Skeletal muscle satellite cell (primary cell): Measurements from ENCODE around the gene REPS2.

Experiments used
- H3K27me3 ChIP-seq: 2 replicates; pipeline ENCODE4 v1.7.0; 2013; ENCODE audit warnings: low read length; ENCODE audit not compliant: control insufficient read depth, insufficient read depth
- H3K36me3 ChIP-seq: 2 replicates; pipeline ENCODE4 v1.7.0; 2013; ENCODE audit warnings: mild to moderate bottlenecking, control low read depth, low read length; ENCODE audit not compliant: insufficient read depth
- H3K4me1 ChIP-seq: 2 replicates; pipeline ENCODE4 v1.7.0; 2013; ENCODE audit warnings: low read length; ENCODE audit not compliant: control insufficient read depth, insufficient read depth
- H3K4me2 ChIP-seq: 2 replicates; pipeline ENCODE4 v1.7.0; 2013; ENCODE audit warnings: mild to moderate bottlenecking, low read length
- H3K4me3 ChIP-seq: 2 replicates; pipeline ENCODE4 v1.7.0; 2013; ENCODE audit warnings: low read length
- H3K9ac ChIP-seq: 2 replicates; pipeline ENCODE4 v1.7.0; 2013; ENCODE audit warnings: mild to moderate bottlenecking, low read depth, low read length, moderate library complexity
- H3K9me3 ChIP-seq: replicated peaks from 2 replicates; pipeline ENCODE4 v1.7.0; 2013; ENCODE audit warnings: mild to moderate bottlenecking, control low read depth, low read length

Gene REPS2

GRCh38 chrX:16986169-16986568 lies 39.7 kb downstream of the REPS2 start:
- H3K9ac ChIP-seq = no peak overlapping the region
- no peaks in the 10 kb centered on the region for H3K4me1 ChIP-seq
- no peaks in the 10 kb centered on the region for H3K9me3 ChIP-seq
- H3K36me3 ChIP-seq = no peaks in the 10 kb centered on the region
- no peak overlapping the region for H3K4me2 ChIP-seq
- no peak overlapping the region for H3K4me3 ChIP-seq
- H3K27me3 ChIP-seq = peaks cover 15% of the 10 kb centered on the region

- no peaks in the 10 kb centered on the region for H3K4me1 ChIP-seq
- H3K9me3 ChIP-seq = no peaks in the 10 kb centered on the region
- peaks cover 27% of the 10 kb centered on the region for H3K27me3 ChIP-seq
- H3K9ac ChIP-seq = no peak overlapping the region
- H3K36me3 ChIP-seq = no peaks in the 10 kb centered on the region
- H3K4me2 ChIP-seq = no peak overlapping the region
- H3K4me3 ChIP-seq = no peak overlapping the region
Observed at GRCh38 chrX:16989750-16990149, 43.3 kb downstream of the REPS2 start.

- Histone ChIP-seq H3K27me3 (peaks cover 34% of the 10 kb centered on the region), H3K4me2 (no peak overlapping the region)
Observed at GRCh38 chrX:16990839-16991238, 44.4 kb downstream of the REPS2 start.

GRCh38 chrX:16992445-16992844 lies 46.0 kb downstream of the REPS2 start:
- Histone ChIP-seq H3K9ac (no peak overlapping the region), H3K4me1 (no peaks in the 10 kb centered on the region), H3K4me2 (no peak overlapping the region), H3K4me3 (no peak overlapping the region), H3K27me3 (peaks cover 48% of the 10 kb centered on the region), H3K36me3 (no peaks in the 10 kb centered on the region), H3K9me3 (no peaks in the 10 kb centered on the region)

More at GRCh38 chrX:16990839-16991238, 44.4 kb downstream of the REPS2 start:
- Histone ChIP-seq H3K4me1 (no peaks in the 10 kb centered on the region), H3K9ac (no peak overlapping the region), H3K4me3 (no peak overlapping the region), H3K36me3 (no peaks in the 10 kb centered on the region), H3K9me3 (no peaks in the 10 kb centered on the region)

GRCh38 chrX:16992951-16993350 lies 46.5 kb downstream of the REPS2 start:
- H3K36me3 ChIP-seq = no peaks in the 10 kb centered on the region
- no peak overlapping the region for H3K4me2 ChIP-seq
- peaks cover 48% of the 10 kb centered on the region for H3K27me3 ChIP-seq
- H3K9ac ChIP-seq = no peak overlapping the region
- H3K4me1 ChIP-seq = no peaks in the 10 kb centered on the region
- no peaks in the 10 kb centered on the region for H3K9me3 ChIP-seq
- no peak overlapping the region for H3K4me3 ChIP-seq

GRCh38 chrX:16993791-16994318 lies 47.4 kb downstream of the REPS2 start:
- no peak overlapping the region for H3K4me3 ChIP-seq
- H3K4me2 ChIP-seq = no peak overlapping the region
- no peaks in the 10 kb centered on the region for H3K4me1 ChIP-seq
- no peaks in the 10 kb centered on the region for H3K36me3 ChIP-seq
- H3K27me3 ChIP-seq = peaks cover 54% of the 10 kb centered on the region
- no peaks in the 10 kb centered on the region for H3K9me3 ChIP-seq
- H3K9ac ChIP-seq = no peak overlapping the region

GRCh38 chrX:16994736-16995135 lies 48.3 kb downstream of the REPS2 start:
- Histone ChIP-seq H3K36me3 (no peaks in the 10 kb centered on the region), H3K9me3 (no peaks in the 10 kb centered on the region), H3K4me2 (no peak overlapping the region), H3K27me3 (peaks cover 57% of the 10 kb centered on the region), H3K9ac (no peak overlapping the region), H3K4me1 (no peaks in the 10 kb centered on the region), H3K4me3 (no peak overlapping the region)

- no peaks in the 10 kb centered on the region for H3K36me3 ChIP-seq
- H3K4me3 ChIP-seq = no peak overlapping the region
- no peaks in the 10 kb centered on the region for H3K9me3 ChIP-seq
- no peaks in the 10 kb centered on the region for H3K4me1 ChIP-seq
- H3K27me3 ChIP-seq = peaks cover 58% of the 10 kb centered on the region
- no peak overlapping the region for H3K4me2 ChIP-seq
- no peak overlapping the region for H3K9ac ChIP-seq
Observed at GRCh38 chrX:16997313-16997712, 50.9 kb downstream of the REPS2 start.

GRCh38 chrX:16999275-16999674 lies 52.8 kb downstream of the REPS2 start:
- Histone ChIP-seq H3K9me3 (no peaks in the 10 kb centered on the region), H3K9ac (no peak overlapping the region), H3K36me3 (no peaks in the 10 kb centered on the region), H3K4me2 (no peak overlapping the region), H3K4me1 (no peaks in the 10 kb centered on the region), H3K27me3 (peaks cover 56% of the 10 kb centered on the region), H3K4me3 (no peak overlapping the region)

GRCh38 chrX:17000751-17001150 lies 54.3 kb downstream of the REPS2 start:
- Histone ChIP-seq H3K4me1 (no peaks in the 10 kb centered on the region), H3K9me3 (no peaks in the 10 kb centered on the region), H3K4me2 (no peak overlapping the region), H3K27me3 (peaks cover 49% of the 10 kb centered on the region), H3K36me3 (no peaks in the 10 kb centered on the region), H3K4me3 (no peak overlapping the region), H3K9ac (no peak overlapping the region)

GRCh38 chrX:17005712-17006368 lies 59.4 kb downstream of the REPS2 start:
- H3K4me1 ChIP-seq = no peaks in the 10 kb centered on the region
- H3K4me2 ChIP-seq = no peak overlapping the region
- no peaks in the 10 kb centered on the region for H3K36me3 ChIP-seq
- H3K9ac ChIP-seq = no peak overlapping the region
- H3K9me3 ChIP-seq = no peaks in the 10 kb centered on the region
- peaks cover 35% of the 10 kb centered on the region for H3K27me3 ChIP-seq
- H3K4me3 ChIP-seq = no peak overlapping the region

GRCh38 chrX:17007134-17007768 lies 60.8 kb downstream of the REPS2 start:
- Histone ChIP-seq H3K36me3 (no peaks in the 10 kb centered on the region), H3K4me3 (no peak overlapping the region), H3K27me3 (peaks cover 26% of the 10 kb centered on the region), H3K4me1 (no peaks in the 10 kb centered on the region), H3K4me2 (no peak overlapping the region), H3K9me3 (no peaks in the 10 kb centered on the region), H3K9ac (no peak overlapping the region)
